ENCODE results near the gene LYPLA2.
"Not testable (repeated sequence)": the region's sequence is repeated elsewhere in the genome, so short reads cannot be mapped to it uniquely, and the experiment has no call there.

LYPLA2 gene

GRCh38 chr1:23779826-23780371 lies 11.0 kb upstream of the LYPLA2 start:
- peak; percentile 66 for DNase-seq (ENCODE audit: low spot score)

- not testable (repeated sequence) for DNase-seq (ENCODE audit: low spot score)
Measured at GRCh38 chr1:23783141-23783540, 7.8 kb upstream of the LYPLA2 start.

GRCh38 chr1:23784846-23785245 lies 6.1 kb upstream of the LYPLA2 start:
- DNase-seq (ENCODE audit: low spot score), result no peak

- no peak for DNase-seq (ENCODE audit: low spot score)
Measured at GRCh38 chr1:23787701-23788100, 3.2 kb upstream of the LYPLA2 start.

GRCh38 chr1:23788695-23789094 lies 2.2 kb upstream of the LYPLA2 start:
- DNase-seq (ENCODE audit: low spot score), result no peak

- DNase-seq (ENCODE audit: low spot score), result no peak
Measured at GRCh38 chr1:23791516-23792047, 637 bp downstream of the LYPLA2 start.

- DNase-seq (ENCODE audit: low spot score), result no peak
Measured at GRCh38 chr1:23792151-23792945, 1.4 kb downstream of the LYPLA2 start.

GRCh38 chr1:23793018-23793781 lies 2.3 kb downstream of the LYPLA2 start:
- DNase-seq (ENCODE audit: low spot score), result peak; percentile 83

- DNase-seq (ENCODE audit: low spot score), result no peak
Measured at GRCh38 chr1:23793861-23794731, 3.2 kb downstream of the LYPLA2 start.

GRCh38 chr1:23794732-23795182 lies 3.8 kb downstream of the LYPLA2 start:
- not testable (repeated sequence) for DNase-seq (ENCODE audit: low spot score)

GRCh38 chr1:23795676-23796465 lies 4.9 kb downstream of the LYPLA2 start:
- no peak for DNase-seq (ENCODE audit: low spot score)

GRCh38 chr1:23796466-23797271 lies 5.7 kb downstream of the LYPLA2 start:
- DNase-seq (ENCODE audit: low spot score), result peak; percentile 41

GRCh38 chr1:23797478-23798448 lies 6.8 kb downstream of the LYPLA2 start:
- DNase-seq (ENCODE audit: low spot score), result no peak

GRCh38 chr1:23798662-23799142 lies 7.8 kb downstream of the LYPLA2 start:
- DNase-seq (ENCODE audit: low spot score), result no peak

GRCh38 chr1:23799255-23799569 lies 8.3 kb downstream of the LYPLA2 start:
- DNase-seq (ENCODE audit: low spot score), result no peak

GRCh38 chr1:23799570-23800399 lies 8.8 kb downstream of the LYPLA2 start:
- no peak for DNase-seq (ENCODE audit: low spot score)

- DNase-seq (ENCODE audit: low spot score), result peak; percentile 97
Measured at GRCh38 chr1:23800400-23801337, 9.7 kb downstream of the LYPLA2 start, which contains the start of gene GALE. GALE (minus strand) TSS chr1:23800754; CDS start chr1:23799007, 1,747 bp downstream.

Measured in hematopoietic multipotent progenitor cell treated with erythropoietin and hydrocortisone succinate and interleukin-3 and kit ligand, for 15 days (in vitro differentiated cells).